HUDEP-2 (cell line): ENCODE results near the gene YOD1.
A peak's percentile ranks its signal among the peaks of the same experiment; 100 is the strongest.

Experiments used
- DNase-seq, 76 experiments: peaks; one replicate each; lab custom pipeline; 2025; ENCODE audit not compliant: unreplicated experiment in 76 of 76; lab: John Stamatoyannopoulos, UW

YOD1 gene

GRCh38 chr1:207013321-207014085 lies 37.5 kb downstream of the YOD1 start:
- no peak for DNase-seq

- DNase-seq: no peak
Measured at GRCh38 chr1:207010726-207011125, 40.3 kb downstream of the YOD1 start.

DNA sequence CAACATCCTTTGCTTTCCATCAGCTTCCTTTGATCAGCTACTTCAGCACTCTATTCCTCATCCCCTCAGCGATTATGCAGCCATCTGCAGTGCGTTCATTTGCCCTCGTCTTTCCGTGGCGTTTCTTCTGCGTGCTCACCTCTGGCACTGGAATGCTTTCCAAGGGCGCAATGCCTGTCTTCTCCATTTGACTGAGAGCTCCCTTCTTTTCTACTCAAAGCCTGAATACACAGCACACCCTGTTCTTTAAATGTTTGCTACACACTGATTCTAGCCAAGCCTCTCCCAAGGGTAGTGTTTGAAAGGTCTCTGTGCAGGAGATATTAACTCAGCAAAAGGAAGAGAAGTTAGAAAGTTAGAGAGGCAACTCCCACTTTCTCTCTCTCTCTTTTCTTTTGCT lies 41.1 kb downstream of the YOD1 start:
- no peak for DNase-seq

DNA sequence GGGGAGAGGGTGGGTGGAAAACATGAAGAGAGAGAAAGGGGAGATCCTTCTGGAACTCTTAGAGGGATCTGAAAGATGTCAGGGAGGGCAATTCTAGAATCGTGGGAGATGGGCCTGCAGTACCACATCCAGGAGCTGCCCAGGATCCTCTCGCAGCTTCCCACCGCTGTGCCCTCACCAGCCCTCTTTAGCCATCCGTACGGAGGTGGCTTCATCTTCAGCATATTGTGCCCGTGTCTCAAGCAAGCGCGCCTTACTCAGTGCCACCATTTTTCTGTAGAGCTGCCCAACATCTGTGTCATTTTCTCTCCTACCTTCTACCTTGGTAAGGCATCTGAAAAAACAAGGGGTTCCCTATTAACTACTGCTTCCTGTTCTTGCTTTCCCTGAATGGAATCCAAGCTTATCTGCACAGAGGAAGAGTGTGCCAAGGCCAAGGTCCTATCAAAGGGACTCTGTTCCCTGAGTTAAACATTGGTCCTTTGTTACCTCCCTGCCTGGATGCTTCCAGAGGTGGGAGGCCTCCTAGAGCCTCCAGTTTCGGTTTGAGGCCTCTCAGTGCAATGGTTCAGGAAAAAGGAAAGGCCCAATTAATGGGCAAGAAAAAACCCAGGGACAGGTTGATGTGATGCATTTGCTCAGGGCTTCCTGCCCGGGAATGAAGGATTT lies 41.7 kb downstream of the YOD1 start:
- no peak for DNase-seq

DNA sequence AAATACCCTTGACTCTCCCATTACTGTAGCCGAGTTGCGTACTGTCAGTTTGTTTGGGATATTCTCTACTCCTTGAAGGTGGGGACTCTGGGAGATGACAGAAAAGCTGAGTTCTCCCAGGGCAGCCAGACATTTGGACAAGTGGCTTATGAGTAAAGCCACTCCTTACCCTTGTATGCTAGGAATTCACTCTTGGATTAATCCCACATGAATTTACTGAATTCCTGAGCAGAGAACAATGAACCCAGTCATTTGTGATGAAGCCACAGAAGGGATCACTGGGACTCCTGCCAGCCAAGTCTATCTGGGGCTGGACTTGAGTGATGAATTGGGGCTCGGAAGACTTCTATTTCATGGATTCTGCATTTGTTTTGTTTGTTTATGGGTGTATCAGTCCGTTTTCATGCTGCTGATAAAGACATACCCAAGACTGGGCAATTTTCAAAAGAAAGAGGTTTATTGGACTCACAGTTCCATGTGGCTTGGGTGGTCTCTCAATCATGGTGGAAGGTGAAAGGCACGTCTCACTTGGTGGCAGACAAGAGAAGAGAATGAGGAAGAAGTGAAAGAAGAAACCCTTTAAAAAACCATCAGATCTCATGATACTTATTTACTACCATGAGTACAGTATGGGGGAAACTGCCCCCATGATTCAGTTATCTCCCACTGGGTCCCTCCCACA lies 43.5 kb downstream of the YOD1 start:
- no peak for DNase-seq

DNA sequence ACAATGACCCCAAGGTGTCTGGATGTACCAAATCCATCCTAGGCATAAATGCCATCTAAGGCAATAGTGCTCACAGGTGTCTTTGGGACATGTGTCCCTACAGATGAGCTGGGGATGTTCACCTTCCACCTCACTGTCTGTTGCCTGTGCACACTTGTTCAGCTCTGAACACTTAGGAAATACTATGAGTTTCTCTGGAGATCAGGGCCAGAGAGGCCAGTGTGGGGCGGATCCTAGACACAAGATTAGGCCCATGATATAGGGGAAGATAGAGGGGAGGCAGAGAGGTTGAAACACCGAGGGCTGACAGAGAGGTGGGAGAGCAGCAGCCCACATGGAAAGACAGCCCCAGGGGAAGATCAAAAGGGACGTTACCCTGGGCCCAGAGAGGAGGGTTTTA lies 44.1 kb downstream of the YOD1 start:
- DNase-seq: no peak

GRCh38 chr1:207006083-207006482 lies 44.9 kb downstream of the YOD1 start:
- no peak for DNase-seq

- DNase-seq: peak in 29 of 76 experiments; percentile 2 to 47 (median 17)
Measured at GRCh38 chr1:207004931-207005830, 45.8 kb downstream of the YOD1 start.

- DNase-seq: no peak
Measured at GRCh38 chr1:207003210-207003609, 47.8 kb downstream of the YOD1 start.

- DNase-seq: no peak
Measured at GRCh38 chr1:207002724-207003146, 48.3 kb downstream of the YOD1 start.

DNA sequence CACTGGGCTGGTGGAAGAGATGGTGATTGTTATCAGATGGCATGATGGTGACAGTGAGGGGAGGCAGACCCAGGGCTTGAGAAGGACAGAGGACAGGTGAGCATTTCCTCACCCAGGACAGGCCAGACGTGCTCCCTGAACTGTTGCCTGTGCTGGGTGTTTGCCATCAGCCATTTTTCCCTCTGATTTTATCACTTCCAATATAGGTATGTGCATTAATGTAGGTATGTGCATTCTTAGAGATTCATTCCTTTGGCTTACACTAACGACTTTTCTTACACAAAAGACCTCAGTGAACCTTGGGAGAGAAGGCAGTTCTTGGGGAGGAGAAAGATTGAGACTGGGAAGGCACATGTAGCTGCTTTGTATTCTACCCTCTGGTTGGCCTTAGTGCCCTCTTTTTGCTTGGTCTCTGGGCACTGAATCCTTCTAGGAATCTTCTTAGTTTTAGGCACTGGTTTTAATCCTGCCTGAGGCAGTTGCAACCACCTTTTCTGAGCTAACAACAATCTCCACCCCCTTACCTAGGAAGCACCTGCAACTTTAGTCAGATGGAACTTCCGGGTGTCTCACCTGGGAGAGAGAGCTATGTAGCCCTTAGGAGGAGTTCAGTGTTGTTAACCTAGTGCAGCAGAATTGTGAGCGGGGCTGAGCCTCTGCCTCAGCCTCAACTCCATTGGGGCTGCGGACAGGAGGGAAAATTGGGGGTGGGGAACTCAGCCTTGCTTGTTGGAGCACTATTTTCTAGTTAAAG lies 49.3 kb downstream of the YOD1 start:
- no peak for DNase-seq

- DNase-seq: no peak
Measured at GRCh38 chr1:207000651-207001291, 50.2 kb downstream of the YOD1 start.

DNA sequence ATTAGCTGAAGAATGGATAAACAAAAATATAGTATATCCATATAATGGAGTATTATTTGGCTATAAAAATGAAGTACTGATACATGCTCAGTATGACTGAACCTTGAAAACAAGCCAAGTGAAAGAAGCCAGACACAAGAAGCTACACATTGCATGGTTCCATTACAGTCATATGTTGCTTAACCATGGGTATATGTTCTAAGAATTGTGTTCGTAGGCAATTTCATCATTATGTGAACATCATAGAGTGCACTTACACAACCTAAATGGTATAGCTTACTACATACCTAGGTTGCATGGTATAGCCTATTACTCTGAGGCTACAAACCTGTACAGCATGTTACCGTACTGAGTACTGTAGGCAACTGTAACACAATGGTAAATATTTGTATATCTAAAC lies 52.2 kb downstream of the YOD1 start:
- DNase-seq: no peak
